ENCODE data around the gene NDUFA13.

DNA sequence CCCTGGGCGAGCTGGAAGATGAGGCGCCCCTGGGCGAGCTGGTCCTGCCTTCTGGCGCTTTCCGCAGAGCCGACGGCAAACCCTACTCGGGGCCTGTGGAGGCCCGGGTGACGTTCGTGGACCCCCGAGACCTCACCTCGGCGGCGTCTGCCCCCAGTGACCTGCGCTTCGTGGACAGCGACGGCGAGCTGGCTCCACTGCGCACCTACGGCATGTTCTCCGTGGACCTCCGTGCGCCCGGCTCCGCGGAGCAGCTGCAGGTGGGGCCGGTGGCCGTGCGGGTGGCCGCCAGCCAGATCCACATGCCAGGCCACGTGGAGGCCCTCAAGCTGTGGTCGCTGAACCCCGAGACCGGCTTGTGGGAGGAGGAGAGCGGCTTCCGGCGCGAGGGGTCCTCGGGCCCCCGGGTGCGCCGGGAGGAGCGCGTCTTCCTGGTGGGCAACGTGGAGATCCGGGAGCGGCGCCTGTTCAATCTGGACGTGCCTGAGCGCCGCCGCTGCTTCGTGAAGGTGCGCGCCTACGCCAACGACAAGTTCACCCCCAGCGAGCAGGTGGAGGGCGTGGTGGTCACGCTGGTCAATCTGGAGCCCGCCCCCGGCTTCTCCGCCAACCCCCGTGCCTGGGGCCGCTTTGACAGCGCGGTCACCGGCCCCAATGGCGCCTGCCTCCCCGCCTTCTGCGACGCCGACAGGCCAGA, 28.4 kb downstream of the NDUFA13 start:
- TF ChIP-seq, protein P1, sequence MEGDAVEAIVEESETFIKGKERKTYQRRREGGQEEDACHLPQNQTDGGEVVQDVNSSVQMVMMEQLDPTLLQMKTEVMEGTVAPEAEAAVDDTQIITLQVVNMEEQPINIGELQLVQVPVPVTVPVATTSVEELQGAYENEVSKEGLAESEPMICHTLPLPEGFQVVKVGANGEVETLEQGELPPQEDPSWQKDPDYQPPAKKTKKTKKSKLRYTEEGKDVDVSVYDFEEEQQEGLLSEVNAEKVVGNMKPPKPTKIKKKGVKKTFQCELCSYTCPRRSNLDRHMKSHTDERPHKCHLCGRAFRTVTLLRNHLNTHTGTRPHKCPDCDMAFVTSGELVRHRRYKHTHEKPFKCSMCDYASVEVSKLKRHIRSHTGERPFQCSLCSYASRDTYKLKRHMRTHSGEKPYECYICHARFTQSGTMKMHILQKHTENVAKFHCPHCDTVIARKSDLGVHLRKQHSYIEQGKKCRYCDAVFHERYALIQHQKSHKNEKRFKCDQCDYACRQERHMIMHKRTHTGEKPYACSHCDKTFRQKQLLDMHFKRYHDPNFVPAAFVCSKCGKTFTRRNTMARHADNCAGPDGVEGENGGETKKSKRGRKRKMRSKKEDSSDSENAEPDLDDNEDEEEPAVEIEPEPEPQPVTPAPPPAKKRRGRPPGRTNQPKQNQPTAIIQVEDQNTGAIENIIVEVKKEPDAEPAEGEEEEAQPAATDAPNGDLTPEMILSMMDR (IDR thresholded peaks at IDR 0.05): no peak
- TF ChIP-seq POLR2A (IDR thresholded peaks at IDR 0.05) (no peak), POLR2AphosphoS5 (IDR thresholded peaks at IDR 0.05) (no peak), EP300 (IDR thresholded peaks at IDR 0.05) (no peak)
